ENCODE measurements around the gene SLC25A23. TPM values are rescaled to one million over a fixed set of nuclear protein-coding genes. Genes with fewer than 3 reads are reported as not detected.

SLC25A23 gene
- total and polyA plus RNA-seq, 2 of the 8 experiments (the other 6 are each of a cell fraction or from before 2014, with no cell fraction given) = 18.0 to 48.1 TPM

DNA sequence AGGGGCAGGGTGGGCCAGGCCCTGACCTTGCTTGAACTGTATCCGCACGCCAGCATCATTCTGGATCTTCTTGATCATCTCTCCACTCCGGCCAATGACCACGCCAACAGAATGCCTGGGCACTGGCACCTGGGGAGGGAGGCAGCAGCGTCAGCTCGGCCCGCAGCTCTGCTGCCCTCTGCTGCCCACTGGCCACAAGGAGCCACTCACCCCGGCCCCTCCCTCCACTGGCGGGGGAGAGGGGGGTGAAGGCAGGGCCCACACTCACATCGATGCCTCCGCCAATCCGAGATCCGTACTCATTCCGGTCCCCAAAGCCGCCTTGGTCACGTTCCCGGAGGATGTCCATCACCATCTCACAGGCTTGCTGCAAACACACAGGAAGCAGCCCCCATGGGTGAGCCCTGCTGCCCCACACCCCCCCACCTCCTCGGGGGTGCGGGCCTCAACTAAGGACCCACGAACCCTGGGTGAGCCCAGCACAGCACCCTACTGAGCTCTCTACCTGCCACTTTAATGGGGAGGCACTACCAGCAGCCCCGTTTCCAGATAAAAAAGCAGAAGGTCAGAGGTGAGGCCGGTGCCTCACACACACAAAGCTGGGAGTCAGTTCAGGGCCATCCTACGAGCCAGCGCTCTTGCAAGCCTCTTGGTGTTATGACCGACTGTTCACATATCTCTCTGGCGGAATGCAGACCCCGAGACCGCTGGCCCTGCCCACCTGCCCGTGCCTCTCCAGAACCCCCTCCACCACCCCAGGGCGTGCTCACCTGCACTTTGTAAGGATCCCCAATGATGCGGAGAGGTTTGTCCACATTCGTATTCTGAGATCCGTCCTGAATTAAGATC lies 41.7 kb downstream of the SLC25A23 start (continued):
- TF ChIP-seq, protein P1, sequence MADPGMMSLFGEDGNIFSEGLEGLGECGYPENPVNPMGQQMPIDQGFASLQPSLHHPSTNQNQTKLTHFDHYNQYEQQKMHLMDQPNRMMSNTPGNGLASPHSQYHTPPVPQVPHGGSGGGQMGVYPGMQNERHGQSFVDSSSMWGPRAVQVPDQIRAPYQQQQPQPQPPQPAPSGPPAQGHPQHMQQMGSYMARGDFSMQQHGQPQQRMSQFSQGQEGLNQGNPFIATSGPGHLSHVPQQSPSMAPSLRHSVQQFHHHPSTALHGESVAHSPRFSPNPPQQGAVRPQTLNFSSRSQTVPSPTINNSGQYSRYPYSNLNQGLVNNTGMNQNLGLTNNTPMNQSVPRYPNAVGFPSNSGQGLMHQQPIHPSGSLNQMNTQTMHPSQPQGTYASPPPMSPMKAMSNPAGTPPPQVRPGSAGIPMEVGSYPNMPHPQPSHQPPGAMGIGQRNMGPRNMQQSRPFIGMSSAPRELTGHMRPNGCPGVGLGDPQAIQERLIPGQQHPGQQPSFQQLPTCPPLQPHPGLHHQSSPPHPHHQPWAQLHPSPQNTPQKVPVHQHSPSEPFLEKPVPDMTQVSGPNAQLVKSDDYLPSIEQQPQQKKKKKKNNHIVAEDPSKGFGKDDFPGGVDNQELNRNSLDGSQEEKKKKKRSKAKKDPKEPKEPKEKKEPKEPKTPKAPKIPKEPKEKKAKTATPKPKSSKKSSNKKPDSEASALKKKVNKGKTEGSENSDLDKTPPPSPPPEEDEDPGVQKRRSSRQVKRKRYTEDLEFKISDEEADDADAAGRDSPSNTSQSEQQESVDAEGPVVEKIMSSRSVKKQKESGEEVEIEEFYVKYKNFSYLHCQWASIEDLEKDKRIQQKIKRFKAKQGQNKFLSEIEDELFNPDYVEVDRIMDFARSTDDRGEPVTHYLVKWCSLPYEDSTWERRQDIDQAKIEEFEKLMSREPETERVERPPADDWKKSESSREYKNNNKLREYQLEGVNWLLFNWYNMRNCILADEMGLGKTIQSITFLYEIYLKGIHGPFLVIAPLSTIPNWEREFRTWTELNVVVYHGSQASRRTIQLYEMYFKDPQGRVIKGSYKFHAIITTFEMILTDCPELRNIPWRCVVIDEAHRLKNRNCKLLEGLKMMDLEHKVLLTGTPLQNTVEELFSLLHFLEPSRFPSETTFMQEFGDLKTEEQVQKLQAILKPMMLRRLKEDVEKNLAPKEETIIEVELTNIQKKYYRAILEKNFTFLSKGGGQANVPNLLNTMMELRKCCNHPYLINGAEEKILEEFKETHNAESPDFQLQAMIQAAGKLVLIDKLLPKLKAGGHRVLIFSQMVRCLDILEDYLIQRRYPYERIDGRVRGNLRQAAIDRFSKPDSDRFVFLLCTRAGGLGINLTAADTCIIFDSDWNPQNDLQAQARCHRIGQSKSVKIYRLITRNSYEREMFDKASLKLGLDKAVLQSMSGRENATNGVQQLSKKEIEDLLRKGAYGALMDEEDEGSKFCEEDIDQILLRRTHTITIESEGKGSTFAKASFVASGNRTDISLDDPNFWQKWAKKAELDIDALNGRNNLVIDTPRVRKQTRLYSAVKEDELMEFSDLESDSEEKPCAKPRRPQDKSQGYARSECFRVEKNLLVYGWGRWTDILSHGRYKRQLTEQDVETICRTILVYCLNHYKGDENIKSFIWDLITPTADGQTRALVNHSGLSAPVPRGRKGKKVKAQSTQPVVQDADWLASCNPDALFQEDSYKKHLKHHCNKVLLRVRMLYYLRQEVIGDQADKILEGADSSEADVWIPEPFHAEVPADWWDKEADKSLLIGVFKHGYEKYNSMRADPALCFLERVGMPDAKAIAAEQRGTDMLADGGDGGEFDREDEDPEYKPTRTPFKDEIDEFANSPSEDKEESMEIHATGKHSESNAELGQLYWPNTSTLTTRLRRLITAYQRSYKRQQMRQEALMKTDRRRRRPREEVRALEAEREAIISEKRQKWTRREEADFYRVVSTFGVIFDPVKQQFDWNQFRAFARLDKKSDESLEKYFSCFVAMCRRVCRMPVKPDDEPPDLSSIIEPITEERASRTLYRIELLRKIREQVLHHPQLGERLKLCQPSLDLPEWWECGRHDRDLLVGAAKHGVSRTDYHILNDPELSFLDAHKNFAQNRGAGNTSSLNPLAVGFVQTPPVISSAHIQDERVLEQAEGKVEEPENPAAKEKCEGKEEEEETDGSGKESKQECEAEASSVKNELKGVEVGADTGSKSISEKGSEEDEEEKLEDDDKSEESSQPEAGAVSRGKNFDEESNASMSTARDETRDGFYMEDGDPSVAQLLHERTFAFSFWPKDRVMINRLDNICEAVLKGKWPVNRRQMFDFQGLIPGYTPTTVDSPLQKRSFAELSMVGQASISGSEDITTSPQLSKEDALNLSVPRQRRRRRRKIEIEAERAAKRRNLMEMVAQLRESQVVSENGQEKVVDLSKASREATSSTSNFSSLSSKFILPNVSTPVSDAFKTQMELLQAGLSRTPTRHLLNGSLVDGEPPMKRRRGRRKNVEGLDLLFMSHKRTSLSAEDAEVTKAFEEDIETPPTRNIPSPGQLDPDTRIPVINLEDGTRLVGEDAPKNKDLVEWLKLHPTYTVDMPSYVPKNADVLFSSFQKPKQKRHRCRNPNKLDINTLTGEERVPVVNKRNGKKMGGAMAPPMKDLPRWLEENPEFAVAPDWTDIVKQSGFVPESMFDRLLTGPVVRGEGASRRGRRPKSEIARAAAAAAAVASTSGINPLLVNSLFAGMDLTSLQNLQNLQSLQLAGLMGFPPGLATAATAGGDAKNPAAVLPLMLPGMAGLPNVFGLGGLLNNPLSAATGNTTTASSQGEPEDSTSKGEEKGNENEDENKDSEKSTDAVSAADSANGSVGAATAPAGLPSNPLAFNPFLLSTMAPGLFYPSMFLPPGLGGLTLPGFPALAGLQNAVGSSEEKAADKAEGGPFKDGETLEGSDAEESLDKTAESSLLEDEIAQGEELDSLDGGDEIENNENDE (IDR thresholded peaks at IDR 0.05; ENCODE audit: insufficient replicate concordance, low read length) = no peak
- TF ChIP-seq, protein P2, sequence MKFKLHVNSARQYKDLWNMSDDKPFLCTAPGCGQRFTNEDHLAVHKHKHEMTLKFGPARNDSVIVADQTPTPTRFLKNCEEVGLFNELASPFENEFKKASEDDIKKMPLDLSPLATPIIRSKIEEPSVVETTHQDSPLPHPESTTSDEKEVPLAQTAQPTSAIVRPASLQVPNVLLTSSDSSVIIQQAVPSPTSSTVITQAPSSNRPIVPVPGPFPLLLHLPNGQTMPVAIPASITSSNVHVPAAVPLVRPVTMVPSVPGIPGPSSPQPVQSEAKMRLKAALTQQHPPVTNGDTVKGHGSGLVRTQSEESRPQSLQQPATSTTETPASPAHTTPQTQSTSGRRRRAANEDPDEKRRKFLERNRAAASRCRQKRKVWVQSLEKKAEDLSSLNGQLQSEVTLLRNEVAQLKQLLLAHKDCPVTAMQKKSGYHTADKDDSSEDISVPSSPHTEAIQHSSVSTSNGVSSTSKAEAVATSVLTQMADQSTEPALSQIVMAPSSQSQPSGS (IDR thresholded peaks at IDR 0.05; ENCODE audit: low read length) = no peak
- TF ChIP-seq, protein P3, sequence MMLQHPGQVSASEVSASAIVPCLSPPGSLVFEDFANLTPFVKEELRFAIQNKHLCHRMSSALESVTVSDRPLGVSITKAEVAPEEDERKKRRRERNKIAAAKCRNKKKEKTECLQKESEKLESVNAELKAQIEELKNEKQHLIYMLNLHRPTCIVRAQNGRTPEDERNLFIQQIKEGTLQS (IDR thresholded peaks at IDR 0.05; ENCODE audit: insufficient read depth, low read depth, low read length) = no peak
- no peak for TF ChIP-seq EZH2 (IDR thresholded peaks at IDR 0.05; ENCODE audit: low read depth, low read length, severe bottlenecking)
- no peak for TF ChIP-seq NRF1 (IDR thresholded peaks at IDR 0.05; ENCODE audit: low read depth, low read length)
